IMR-90 (cell line): Measurements from ENCODE around the gene LTBP1. TPM values are rescaled to one million over a fixed set of nuclear protein-coding genes. Genes with fewer than 3 reads are reported as not detected.
A peak's percentile ranks its signal among the peaks of the same experiment; 100 is the strongest.

ENCODE experiments used
- ATAC-seq: fragments of 200-7000 bp; cut with Tn5 transposase; 2 replicates; pipeline ENCODE4 v1.9.1; 2020; ENCODE audit warnings: low read depth, mild to moderate bottlenecking, moderate library complexity
- BruUV-seq: library from RNA; stranded (reverse); fragments of 400-500 nt; replicated peaks from 2 replicates; lab custom pipeline; 2021; lab: Mats Ljungman, UMichigan
- CTCF ChIA-PET: fragments of 300-600 bp; formaldehyde crosslinking; extraction: SDS; loops from one replicate; lab custom pipeline; 2021; ENCODE audit warnings: antibody characterized with exemption; lab: Yijun Ruan, JAX
- POLR2A ChIA-PET: fragments of 300-600 bp; sonication (Branson Sonifier 250); formaldehyde crosslinking; loops from one replicate; lab custom pipeline; 2022; ENCODE audit warnings: antibody characterized with exemption; ENCODE audit not compliant: unreplicated experiment; lab: Charles Lee
- DNase-seq: peaks from one replicate; pipeline ENCODE4 v3.0.0; 2013
- H2AFZ ChIP-seq: replicated peaks from 2 replicates; pipeline ENCODE3; 2013; ENCODE audit warnings: low read length, mild to moderate bottlenecking; ENCODE audit not compliant: poor library complexity
- H2AK5ac ChIP-seq: 2 replicates; pipeline ENCODE4 v1.6.1; 2013; ENCODE audit warnings: low read depth, low read length, inconsistent platforms
- H2AK9ac ChIP-seq: replicated peaks from 2 replicates; pipeline ENCODE3; 2013; ENCODE audit warnings: mild to moderate bottlenecking, low read depth, low read length, moderate library complexity; ENCODE audit not compliant: poor library complexity
- H2BK120ac ChIP-seq: 2 replicates; pipeline ENCODE4 v1.6.1; 2013; ENCODE audit warnings: low read depth, low read length, inconsistent platforms
- H2BK15ac ChIP-seq: 3 replicates; pipeline ENCODE4 v1.6.1; 2013; ENCODE audit warnings: low read depth, low read length, inconsistent platforms
- H2BK20ac ChIP-seq: 2 replicates; pipeline ENCODE4 v1.6.1; 2013; ENCODE audit warnings: low read depth, mild to moderate bottlenecking, inconsistent platforms, low read length, moderate library complexity
- H2BK5ac ChIP-seq: 2 replicates; pipeline ENCODE4 v1.6.1; 2013; ENCODE audit warnings: mild to moderate bottlenecking, low read depth, low read length, inconsistent platforms; ENCODE audit not compliant: poor library complexity, severe bottlenecking
- H3K14ac ChIP-seq: replicated peaks from 2 replicates; pipeline ENCODE4 v1.6.1; 2013; ENCODE audit warnings: low read depth, low read length, inconsistent platforms
- H3K18ac ChIP-seq: 2 replicates; pipeline ENCODE4 v1.6.1; 2013; ENCODE audit warnings: low read depth, low read length, control low read depth
- H3K23ac ChIP-seq: 2 replicates; pipeline ENCODE4 v1.6.1; 2013; ENCODE audit warnings: low read depth, low read length, inconsistent platforms
- H3K27ac ChIP-seq: 2 replicates; pipeline ENCODE4 v1.5.1; 2013; ENCODE audit warnings: mild to moderate bottlenecking, control low read depth, low read length; ENCODE audit not compliant: insufficient read depth
- H3K27me3 ChIP-seq: 2 replicates; pipeline ENCODE4 v1.6.1; 2013; ENCODE audit warnings: low read length; ENCODE audit not compliant: control insufficient read depth, insufficient read depth
- H3K36me3 ChIP-seq: 2 replicates; pipeline ENCODE4 v1.6.1; 2013; ENCODE audit warnings: low read length, mixed read lengths; ENCODE audit not compliant: control insufficient read depth, insufficient read depth
- H3K4ac ChIP-seq: 2 replicates; pipeline ENCODE4 v1.6.1; 2013; ENCODE audit warnings: low read depth, low read length, inconsistent platforms
- H3K4me1 ChIP-seq: 2 replicates; pipeline ENCODE4 v1.6.1; 2013; ENCODE audit warnings: low read length, mixed read lengths; ENCODE audit not compliant: control insufficient read depth, insufficient read depth
- H3K4me2 ChIP-seq: 2 replicates; pipeline ENCODE4 v1.6.1; 2013; ENCODE audit warnings: low read depth, mild to moderate bottlenecking, control low read depth, low read length, moderate library complexity
- H3K4me3 ChIP-seq: 2 replicates; pipeline ENCODE4 v1.5.1; 2013; ENCODE audit warnings: low read depth, mild to moderate bottlenecking, control low read depth, low read length, moderate library complexity; ENCODE audit not compliant: insufficient read depth
- H3K56ac ChIP-seq: 2 replicates; pipeline ENCODE4 v1.6.1; 2013; ENCODE audit warnings: low read length, inconsistent platforms; ENCODE audit not compliant: insufficient read depth; ENCODE audit errors: extremely low read depth
- H3K79me1 ChIP-seq, 2 experiments: 2 replicates each; pipeline ENCODE4 v1.6.1; 2013; ENCODE audit warnings: low read length in 2 of 2, inconsistent platforms in 1 of 2, low read depth in 1 of 2
- H3K9ac ChIP-seq: 2 replicates; pipeline ENCODE4 v1.6.1; 2013; ENCODE audit warnings: low read depth, low read length, control low read depth
- H3K9me1 ChIP-seq: 2 replicates; pipeline ENCODE4 v1.6.1; 2013; ENCODE audit warnings: low read length, inconsistent platforms; ENCODE audit not compliant: insufficient read depth
- H3K9me3 ChIP-seq: 2 replicates; pipeline ENCODE4 v1.6.1; 2013; ENCODE audit warnings: low read length; ENCODE audit not compliant: control insufficient read depth, insufficient read depth
- H4K20me1 ChIP-seq: 2 replicates; pipeline ENCODE4 v1.6.1; 2013; ENCODE audit warnings: low read length, inconsistent platforms; ENCODE audit not compliant: insufficient read depth
- H4K5ac ChIP-seq: 2 replicates; pipeline ENCODE4 v1.6.1; 2013; ENCODE audit warnings: mild to moderate bottlenecking, low read depth, low read length, control low read depth
- H4K8ac ChIP-seq, 2 experiments: 2 replicates each; pipeline ENCODE4 v1.6.1; 2013; ENCODE audit warnings: low read depth in 2 of 2, low read length in 2 of 2, control low read depth in 1 of 2, inconsistent platforms in 1 of 2
- H4K91ac ChIP-seq: 2 replicates; pipeline ENCODE4 v1.6.1; 2013; ENCODE audit warnings: low read depth, low read length, inconsistent platforms; ENCODE audit not compliant: insufficient read depth
- CEBPB ChIP-seq: IDR thresholded peaks from 2 replicates; pipeline ENCODE4 v1.6.1; 2012; ENCODE audit warnings: low read depth, low read length, improper control_type of control experiment
- CHD1 ChIP-seq: IDR thresholded peaks from 2 replicates; pipeline ENCODE4 v1.6.1; 2012; ENCODE audit warnings: low read depth, low read length, improper control_type of control experiment
- FOS ChIP-seq: fragments of 150-350 bp; IDR thresholded peaks from 2 replicates; pipeline ENCODE4 v1.6.1; 2016; ENCODE audit warnings: low read depth, low read length
- MAZ ChIP-seq: IDR thresholded peaks from 2 replicates; pipeline ENCODE4 v1.6.1; 2012; ENCODE audit warnings: low read depth, mild to moderate bottlenecking, low read length, improper control_type of control experiment, moderate library complexity, borderline replicate concordance
- MXI1 ChIP-seq: IDR thresholded peaks from 2 replicates; pipeline ENCODE4 v1.6.1; 2012; ENCODE audit warnings: low read depth, mild to moderate bottlenecking, low read length, moderate library complexity, borderline replicate concordance
- RAD21 ChIP-seq: IDR thresholded peaks from 2 replicates; pipeline ENCODE4 v1.6.1; 2012; ENCODE audit warnings: low read length, improper control_type of control experiment
- RCOR1 ChIP-seq: IDR thresholded peaks from 2 replicates; pipeline ENCODE4 v1.6.1; 2012; ENCODE audit warnings: mild to moderate bottlenecking, low read length, improper control_type of control experiment; ENCODE audit not compliant: insufficient replicate concordance
- WGBS, 2 experiments: methylation state at CpG; one replicate each; pipeline versions ENCODE4 v1.1.5 to v1.1.7; 2013; ENCODE audit warnings: missing lambda C conversion rate in 2 of 2; ENCODE audit not compliant: insufficient read length in 1 of 2; ENCODE audit errors: extremely low coverage in 2 of 2; 5-methylcytosine and 5-hydroxymethylcytosine counted together
- dilution Hi-C: fragments of 300-500 bp; cut with HindIII; formaldehyde crosslinking; loops from one replicate; pipeline ENCODE4 v1.14.3; 2018; ENCODE audit warnings: low sequenced_read_pairs; ENCODE audit not compliant: unreplicated experiment
- in situ Hi-C: fragments of 300-500 bp; cut with MboI; formaldehyde crosslinking; loops from 3 replicates; pipeline ENCODE4 v1.14.3; 2019; ENCODE audit warnings: low sequenced_read_pairs, inconsistent platforms, mixed read lengths
- intact Hi-C: fragments of 100-400 bp; cut with micrococcal nuclease; formaldehyde crosslinking; loops from 2 replicates; pipeline ENCODE4 v1.10.0; 2022
- polyA plus RNA-seq, 3 experiments: library from polyadenylated mRNA; depleted of rRNA; stranded (reverse); fragments of >200 nt; gene quantifications; 2 replicates each; pipeline ENCODE4 v1.2.3, GENCODE V29; 2012; ENCODE audit warnings: low replicate concordance in 1 of 3
- total RNA-seq: library from RNA; depleted of rRNA; stranded (reverse); fragments of >200 nt; gene quantifications from 2 replicates; pipeline ENCODE4 v1.2.3, GENCODE V29; 2012
- TF ChIP-seq, protein P1 (sequence below): conservative IDR thresholded peaks from 2 replicates; pipeline ENCODE4 v1.5.1; 2012; ENCODE audit warnings: mild to moderate bottlenecking, low read depth, low read length, improper control_type of control experiment

LTBP1 gene
- total and polyA plus RNA-seq, 2 of the 4 experiments (the other 2 are of a cell fraction) = 235 to 326 TPM

- CTCF ChIA-PET = interaction anchor here (0.6 kb wide), 1 partner anchor 688 kb away, joined by 3 read pairs; no protein-coding TSS in a partner anchor
- no peak overlapping the region; the same call in 1 of the 2 replicates for H3K18ac ChIP-seq
- H3K9me3 ChIP-seq = no peaks in the 10 kb centered on the region
- H4K5ac ChIP-seq = no peak overlapping the region
- H3K9ac ChIP-seq = no peak overlapping the region
- peak; percentile 79 for DNase-seq
- H3K27ac ChIP-seq = no peak overlapping the region
- peaks cover under 1% of the 10 kb centered on the region; the same call in 1 of the 2 replicates for H3K4me1 ChIP-seq
- H4K8ac ChIP-seq = peak overlapping the region in 1 of 2 experiments; percentile 4; a peak in 1 of 4 replicates
- no CpG with 5 or more reads among the region's 3 CpGs for WGBS, 2 experiments
- H3K9me1 ChIP-seq = peaks cover 10% of the 10 kb centered on the region
- peaks cover 19 to 28% of the 10 kb centered on the region in 2 experiments for H3K79me1 ChIP-seq
- peak overlapping the region; percentile 68 for H2BK5ac ChIP-seq
- no peak overlapping the region for H3K4me2 ChIP-seq
- no peaks in the 10 kb centered on the region for H4K20me1 ChIP-seq
- no peak for TF ChIP-seq RCOR1
- no peak for TF ChIP-seq CHD1
- peak; percentile 89 for TF ChIP-seq CEBPB
- TF ChIP-seq, protein P1, sequence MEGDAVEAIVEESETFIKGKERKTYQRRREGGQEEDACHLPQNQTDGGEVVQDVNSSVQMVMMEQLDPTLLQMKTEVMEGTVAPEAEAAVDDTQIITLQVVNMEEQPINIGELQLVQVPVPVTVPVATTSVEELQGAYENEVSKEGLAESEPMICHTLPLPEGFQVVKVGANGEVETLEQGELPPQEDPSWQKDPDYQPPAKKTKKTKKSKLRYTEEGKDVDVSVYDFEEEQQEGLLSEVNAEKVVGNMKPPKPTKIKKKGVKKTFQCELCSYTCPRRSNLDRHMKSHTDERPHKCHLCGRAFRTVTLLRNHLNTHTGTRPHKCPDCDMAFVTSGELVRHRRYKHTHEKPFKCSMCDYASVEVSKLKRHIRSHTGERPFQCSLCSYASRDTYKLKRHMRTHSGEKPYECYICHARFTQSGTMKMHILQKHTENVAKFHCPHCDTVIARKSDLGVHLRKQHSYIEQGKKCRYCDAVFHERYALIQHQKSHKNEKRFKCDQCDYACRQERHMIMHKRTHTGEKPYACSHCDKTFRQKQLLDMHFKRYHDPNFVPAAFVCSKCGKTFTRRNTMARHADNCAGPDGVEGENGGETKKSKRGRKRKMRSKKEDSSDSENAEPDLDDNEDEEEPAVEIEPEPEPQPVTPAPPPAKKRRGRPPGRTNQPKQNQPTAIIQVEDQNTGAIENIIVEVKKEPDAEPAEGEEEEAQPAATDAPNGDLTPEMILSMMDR = no peak
- no peak for TF ChIP-seq RAD21
- no peak for TF ChIP-seq MXI1
- TF ChIP-seq MAZ = no peak
- peak; percentile 46; the same call in 1 of the 2 replicates for TF ChIP-seq FOS
- dilution Hi-C loops = no loop called here
- no peak overlapping the region for H2BK15ac ChIP-seq
- ATAC-seq = peak; percentile 51
- in situ Hi-C loops = no loop called here
- H2AFZ ChIP-seq = no peak overlapping the region
- no peak overlapping the region for H3K56ac ChIP-seq
- no peak overlapping the region for H3K14ac ChIP-seq
- intact Hi-C loops = no loop called here
- no TSS peak for BruUV-seq
- POLR2A ChIA-PET = no interaction called here
- no peaks in the 10 kb centered on the region for H3K27me3 ChIP-seq
- peaks cover 44% of the 10 kb centered on the region for H3K36me3 ChIP-seq
- H2BK20ac ChIP-seq = no peak overlapping the region
- H3K23ac ChIP-seq = 0 out of 2 replicates have a peak overlapping the region, but pooled peaks have one; percentile 2
- H2AK9ac ChIP-seq = no peak overlapping the region
- no peak overlapping the region for H4K91ac ChIP-seq
- H2AK5ac ChIP-seq = no peak overlapping the region
- no peak overlapping the region for H3K4me3 ChIP-seq
- no peak overlapping the region for H2BK120ac ChIP-seq
- no peak overlapping the region for H3K4ac ChIP-seq
These were observed 351.5 kb downstream of the LTBP1 start for GRCh38 chr2:33298233-33298632.
